NCI-H446 treated with DMSO at 0.1 percent for 48 hours (cell line): ENCODE results near the gene GRM4.

Experiments
- DNase-seq: peaks from one replicate; lab custom pipeline; 2025; lab: John Stamatoyannopoulos, UW

The GRM4 gene

GRCh38 chr6:33977606-33978411 lies 168.1 kb downstream of the GRM4 start:
- no peak for DNase-seq

- no peak for DNase-seq
These were observed 169.2 kb downstream of the GRM4 start for GRCh38 chr6:33976437-33977360.

GRCh38 chr6:33975661-33976436 lies 170.0 kb downstream of the GRM4 start:
- DNase-seq = no peak

GRCh38 chr6:33974471-33974870 lies 171.4 kb downstream of the GRM4 start:
- DNase-seq = no peak

- no peak for DNase-seq
These were observed 171.9 kb downstream of the GRM4 start for GRCh38 chr6:33974030-33974429.

- no peak for DNase-seq
These were observed 174.3 kb downstream of the GRM4 start for GRCh38 chr6:33971580-33971979.
